CD4-positive, alpha-beta memory T cell (primary cell): ENCODE data around the gene DENND4A. TPM values are rescaled to one million over a fixed set of nuclear protein-coding genes. Genes with fewer than 3 reads are reported as not detected.
A peak's percentile ranks its signal among the peaks of the same experiment; 100 is the strongest.

Experiments used
- CTCF ChIA-PET: fragments of 350-600 bp; sonication (Branson Sonifier 250); formaldehyde crosslinking; loops from one replicate; lab custom pipeline; 2021; ENCODE audit warnings: inconsistent platforms; ENCODE audit not compliant: partially characterized antibody; lab: Charles Lee
- POLR2A ChIA-PET: fragments of 350-600 bp; sonication (Branson Sonifier 250); formaldehyde crosslinking; loops from one replicate; lab custom pipeline; 2021; ENCODE audit not compliant: partially characterized antibody; lab: Charles Lee
- DNase-seq, 5 donors: peaks; one replicate each; pipeline versions ENCODE4 v3.0.0 to v3.0.0-alpha.2; 2020 to 2022; ENCODE audit warnings: mixed read lengths in 1 of 5
- H3K27ac ChIP-seq: one replicate; pipeline ENCODE4 v1.7.0; 2013; ENCODE audit warnings: low read depth, low read length
- H3K27me3 ChIP-seq: 2 replicates; pipeline ENCODE4 v1.7.0; 2013; ENCODE audit warnings: mild to moderate bottlenecking, low read length, moderate library complexity; ENCODE audit not compliant: insufficient read depth
- H3K36me3 ChIP-seq: 2 replicates; pipeline ENCODE4 v1.7.0; 2013; ENCODE audit warnings: mild to moderate bottlenecking, low read length, moderate library complexity; ENCODE audit not compliant: insufficient read depth
- H3K4me1 ChIP-seq: 2 replicates; pipeline ENCODE4 v1.7.0; 2013; ENCODE audit warnings: mild to moderate bottlenecking, low read length, moderate library complexity; ENCODE audit not compliant: insufficient read depth
- H3K4me3 ChIP-seq, 2 donors: one replicate each; pipeline ENCODE4 v1.7.0; 2013; ENCODE audit warnings: low read length in 2 of 2, mild to moderate bottlenecking in 1 of 2
- H3K9me3 ChIP-seq, 2 donors: one replicate each; pipeline ENCODE4 v1.7.0; 2013; ENCODE audit warnings: low read length in 2 of 2, control low read depth in 1 of 2; ENCODE audit not compliant: control insufficient read depth in 1 of 2
- H3K27ac Mint-ChIP-seq, 7 donors: one replicate each; pipeline ENCODE4 v1.8.0; 2020 to 2021; ENCODE audit warnings: mixed read lengths in 7 of 7, mild to moderate bottlenecking in 6 of 7, inconsistent platforms in 3 of 7, moderate library complexity in 3 of 7
- H3K27me3 Mint-ChIP-seq, 2 donors: one replicate each; pipeline ENCODE4 v1.8.0; 2020 to 2021; ENCODE audit warnings: mixed read lengths in 2 of 2
- H3K36me3 Mint-ChIP-seq, 2 donors: one replicate each; pipeline ENCODE4 v1.8.0; 2020 to 2021; ENCODE audit warnings: mixed read lengths in 2 of 2, inconsistent platforms in 1 of 2, mild to moderate bottlenecking in 1 of 2
- H3K4me1 Mint-ChIP-seq, 4 donors: one replicate each; pipeline ENCODE4 v1.8.0; 2020 to 2021; ENCODE audit warnings: mixed read lengths in 4 of 4, mild to moderate bottlenecking in 1 of 4
- H3K4me3 Mint-ChIP-seq, 8 donors: one replicate each; pipeline ENCODE4 v1.8.0; 2020 to 2021; ENCODE audit warnings: mixed read lengths in 8 of 8, mild to moderate bottlenecking in 7 of 8, moderate library complexity in 6 of 8, inconsistent platforms in 3 of 8
- H3K9me3 Mint-ChIP-seq, 8 donors: one replicate each; pipeline ENCODE4 v1.8.0; 2020 to 2021; ENCODE audit warnings: mixed read lengths in 8 of 8, mild to moderate bottlenecking in 5 of 8, inconsistent platforms in 3 of 8, moderate library complexity in 1 of 8
- intact Hi-C: fragments of 100-400 bp; cut with micrococcal nuclease; formaldehyde crosslinking; loops from one replicate; pipeline ENCODE4 v1.15.1; 2023
- polyA plus RNA-seq, 2 donors: library from polyadenylated mRNA; unstranded; fragments of 300-500 nt; fragmentation: Illumina TruSeq; gene quantifications; one replicate each; pipeline ENCODE4 v1.2.3, GENCODE V29; 2021
- total RNA-seq, 2 experiments: library from RNA; stranded (reverse); gene quantifications; one replicate each; pipeline ENCODE4 v1.2.3, GENCODE V29; 2021

DENND4A gene
- total and polyA plus RNA-seq, 4 experiments from 2014 or later = 8.4 to 69.4 (median 42.2) TPM

GRCh38 chr15:65655457-65655856, 136.6 kb downstream of the DENND4A start:
- intact Hi-C loops = no loop called here
- Mint-ChIP-seq H3K4me1 (peaks cover under 1 to 6% (median 2%) of the 10 kb centered on the region in 4 donors), H3K36me3 (peaks cover 17 to 71% of the 10 kb centered on the region in 2 donors), H3K27me3 (no peaks in the 10 kb centered on the region), H3K9me3 (peaks cover 0 to under 1% (median 0%) of the 10 kb centered on the region in 8 donors), H3K4me3 (no peak overlapping the region), H3K27ac (peak overlapping the region in 1 of 7 donors; percentile 11)
- H3K27me3 ChIP-seq = no peaks in the 10 kb centered on the region
- ChIA-PET POLR2A (no interaction called here), CTCF (interaction anchor here (1.5 kb wide), 1 partner anchor 60 kb away, joined by 3 read pairs; no protein-coding TSS in a partner anchor)
- H3K4me1 ChIP-seq = no peaks in the 10 kb centered on the region
- H3K36me3 ChIP-seq = peaks cover 20% of the 10 kb centered on the region
- no peak overlapping the region for H3K27ac ChIP-seq
- DNase-seq = no peak
- no peaks in the 10 kb centered on the region for H3K9me3 ChIP-seq
- H3K4me3 ChIP-seq = no peak overlapping the region

- no peaks in the 10 kb centered on the region for H3K9me3 ChIP-seq
- H3K27me3 ChIP-seq = no peaks in the 10 kb centered on the region
- DNase-seq = no peak
- no peak overlapping the region for H3K4me3 Mint-ChIP-seq
- POLR2A ChIA-PET = no interaction called here
- CTCF ChIA-PET = interaction anchor here (1.5 kb wide), 1 partner anchor 59 kb away, joined by 3 read pairs; no protein-coding TSS in a partner anchor
- peaks cover 4 to 10% (median 6%) of the 10 kb centered on the region in 4 donors for H3K4me1 Mint-ChIP-seq
- H3K36me3 ChIP-seq = peaks cover 20% of the 10 kb centered on the region
- no peak overlapping the region for H3K4me3 ChIP-seq
- intact Hi-C loops = no loop called here
- peaks cover 21 to 68% of the 10 kb centered on the region in 2 donors for H3K36me3 Mint-ChIP-seq
- no peak overlapping the region for H3K27ac ChIP-seq
- H3K4me1 ChIP-seq = no peaks in the 10 kb centered on the region
- H3K9me3 Mint-ChIP-seq = peaks cover 0 to 2% (median 0%) of the 10 kb centered on the region in 8 donors
- no peaks in the 10 kb centered on the region for H3K27me3 Mint-ChIP-seq
- peak overlapping the region in 3 of 7 donors; percentile 11 to 22 (median 18) for H3K27ac Mint-ChIP-seq
Measured at GRCh38 chr15:65655026-65655425, 137.1 kb downstream of the DENND4A start.

- Histone ChIP-seq H3K27ac (no peak overlapping the region), H3K9me3 (no peaks in the 10 kb centered on the region), H3K4me3 (no peak overlapping the region), H3K36me3 (peaks cover 20% of the 10 kb centered on the region), H3K4me1 (no peaks in the 10 kb centered on the region), H3K27me3 (no peaks in the 10 kb centered on the region)
- Mint-ChIP-seq H3K9me3 (peaks cover 0 to 2% (median 0%) of the 10 kb centered on the region in 8 donors), H3K4me3 (no peak overlapping the region), H3K27me3 (no peaks in the 10 kb centered on the region), H3K27ac (peak overlapping the region in 3 of 7 donors; percentile 20 to 58 (median 23)), H3K4me1 (peaks cover 4 to 14% (median 10%) of the 10 kb centered on the region in 4 donors), H3K36me3 (peaks cover 21 to 63% of the 10 kb centered on the region in 2 donors)
- ChIA-PET POLR2A (interaction anchor here (1.2 kb wide), 1 partner anchor 47 kb away, joined by 4 read pairs; no protein-coding TSS in a partner anchor), CTCF (interaction anchor here (2.5 to 3.0 kb wide), 2 partner anchors 15 to 203 kb away, joined by 10 to 12 read pairs; no protein-coding TSS in a partner anchor)
- intact Hi-C loops = no loop called here
- DNase-seq = no peak
Measured at GRCh38 chr15:65653801-65654521, 138.1 kb downstream of the DENND4A start.

- peak overlapping the region in 2 of 7 donors; percentile 41 to 80 for H3K27ac Mint-ChIP-seq
- ChIA-PET CTCF (interaction anchor here (2.5 to 3.0 kb wide), 2 partner anchors 14 to 203 kb away, joined by 10 to 12 read pairs; no protein-coding TSS in a partner anchor), POLR2A (interaction anchor here (1.2 kb wide), 1 partner anchor 46 kb away, joined by 4 read pairs; no protein-coding TSS in a partner anchor)
- peaks cover 21 to 57% of the 10 kb centered on the region in 2 donors for H3K36me3 Mint-ChIP-seq
- peaks cover 4 to 14% (median 10%) of the 10 kb centered on the region in 4 donors for H3K4me1 Mint-ChIP-seq
- peaks cover 0 to 2% (median 0%) of the 10 kb centered on the region in 8 donors for H3K9me3 Mint-ChIP-seq
- intact Hi-C loops = no loop called here
- H3K4me3 Mint-ChIP-seq = no peak overlapping the region
- H3K27me3 ChIP-seq = no peaks in the 10 kb centered on the region
- no peaks in the 10 kb centered on the region for H3K9me3 ChIP-seq
- H3K27me3 Mint-ChIP-seq = no peaks in the 10 kb centered on the region
- DNase-seq = no peak
- no peak overlapping the region for H3K27ac ChIP-seq
- no peaks in the 10 kb centered on the region for H3K4me1 ChIP-seq
- H3K36me3 ChIP-seq = peaks cover 19% of the 10 kb centered on the region
- no peak overlapping the region for H3K4me3 ChIP-seq
Measured at GRCh38 chr15:65653341-65653740, 138.8 kb downstream of the DENND4A start.

- DNase-seq = no peak
- H3K4me3 ChIP-seq = no peak overlapping the region
- H3K27ac Mint-ChIP-seq = peak overlapping the region in 4 of 7 donors; percentile 18 to 68 (median 59)
- no peak overlapping the region for H3K27ac ChIP-seq
- H3K9me3 Mint-ChIP-seq = peaks cover 0 to 2% (median 0%) of the 10 kb centered on the region in 8 donors
- CTCF ChIA-PET = interaction anchor here (2.5 to 3.0 kb wide), 2 partner anchors 13 to 205 kb away, joined by 10 to 12 read pairs; no protein-coding TSS in a partner anchor
- intact Hi-C loops = no loop called here
- H3K27me3 ChIP-seq = no peaks in the 10 kb centered on the region
- no peaks in the 10 kb centered on the region for H3K27me3 Mint-ChIP-seq
- H3K4me1 Mint-ChIP-seq = peaks cover 4 to 14% (median 10%) of the 10 kb centered on the region in 4 donors
- no peak overlapping the region for H3K4me3 Mint-ChIP-seq
- no peaks in the 10 kb centered on the region for H3K4me1 ChIP-seq
- no peaks in the 10 kb centered on the region for H3K9me3 ChIP-seq
- POLR2A ChIA-PET = no interaction called here
- H3K36me3 ChIP-seq = peaks cover 15% of the 10 kb centered on the region
- H3K36me3 Mint-ChIP-seq = peaks cover 21 to 48% of the 10 kb centered on the region in 2 donors
Measured at GRCh38 chr15:65651831-65652749, 140.0 kb downstream of the DENND4A start.

- H3K27me3 Mint-ChIP-seq = no peaks in the 10 kb centered on the region
- Histone ChIP-seq H3K4me1 (no peaks in the 10 kb centered on the region), H3K27me3 (no peaks in the 10 kb centered on the region), H3K36me3 (peaks cover 9% of the 10 kb centered on the region), H3K4me3 (no peak overlapping the region), H3K27ac (no peak overlapping the region), H3K9me3 (no peaks in the 10 kb centered on the region)
- POLR2A ChIA-PET = no interaction called here
- DNase-seq = no peak
- peaks cover 19 to 39% of the 10 kb centered on the region in 2 donors for H3K36me3 Mint-ChIP-seq
- CTCF ChIA-PET = interaction anchor here (3.0 kb wide), 1 partner anchor 12 kb away, joined by 12 read pairs; no protein-coding TSS in a partner anchor
- intact Hi-C loops = no loop called here
- H3K4me3 Mint-ChIP-seq = no peak overlapping the region
- H3K4me1 Mint-ChIP-seq = peaks cover 4 to 14% (median 10%) of the 10 kb centered on the region in 4 donors
- H3K9me3 Mint-ChIP-seq = peaks cover 0 to 2% (median 0%) of the 10 kb centered on the region in 8 donors
- no peak overlapping the region for H3K27ac Mint-ChIP-seq
Measured at GRCh38 chr15:65651042-65651322, 141.1 kb downstream of the DENND4A start.
